ENCODE data around the gene C12orf57.

The C12orf57 gene

GRCh38 chr12:6950401-6950801, 6.6 kb downstream of the C12orf57 start:
- no peak for FAIRE-seq
- no peak for TF ChIP-seq POLR2A (IDR thresholded peaks at IDR 0.05; ENCODE audit: low read depth, low read length)
- DNase-seq (ENCODE audit: insufficient read length, low spot score) = no peak

- FAIRE-seq (no peak), DNase-seq (ENCODE audit: insufficient read length, low spot score) (no peak)
- no peak for TF ChIP-seq POLR2A (IDR thresholded peaks at IDR 0.05; ENCODE audit: low read depth, low read length)
These were observed 7.2 kb downstream of the C12orf57 start, which contains the start of gene PTPN6 for GRCh38 chr12:6950811-6951540. Gene PTPN6, plus strand, starts transcription at chr12:6951356. Its CDS starts 157 bp downstream, at chr12:6951513.

GRCh38 chr12:6951551-6952120, 7.8 kb downstream of the C12orf57 start:
- no peak for DNase-seq (ENCODE audit: insufficient read length, low spot score)
- TF ChIP-seq POLR2A (IDR thresholded peaks at IDR 0.05; ENCODE audit: low read depth, low read length) = no peak
- FAIRE-seq = no peak

DNA sequence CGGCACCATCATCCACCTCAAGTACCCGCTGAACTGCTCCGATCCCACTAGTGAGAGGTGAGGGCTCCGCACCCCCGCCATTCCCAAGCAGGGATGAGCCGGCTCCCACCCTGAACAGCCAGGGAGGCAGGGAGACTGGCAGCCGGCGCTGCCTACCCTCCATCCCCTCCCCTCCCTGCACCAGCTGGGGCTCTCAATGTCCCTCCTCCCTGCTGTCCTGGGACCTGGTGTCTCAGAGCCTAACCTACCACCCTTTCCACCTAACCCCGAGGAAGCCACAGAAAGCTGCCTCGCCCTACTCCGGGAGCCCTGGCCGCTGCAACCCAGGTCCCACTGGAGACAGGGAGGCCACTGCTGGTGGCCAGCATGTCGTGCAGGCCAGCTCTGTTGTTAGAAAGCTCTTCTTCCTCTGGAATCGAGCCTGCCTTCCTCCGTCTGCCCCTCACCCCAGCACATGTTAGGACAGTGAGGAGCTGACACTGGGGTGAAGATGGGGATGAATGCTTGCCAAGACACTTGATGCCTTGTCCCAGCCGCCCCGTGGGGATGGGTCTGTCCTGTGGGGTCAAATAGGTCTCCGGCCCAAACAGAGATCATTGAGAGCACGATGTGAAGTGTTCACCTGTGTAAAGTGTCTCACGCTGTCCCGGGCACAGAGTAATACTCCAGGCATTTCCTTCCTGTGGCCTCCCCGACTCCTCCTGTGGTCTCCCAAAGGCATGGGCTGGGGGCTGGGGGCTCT, 8.5 kb downstream of the C12orf57 start:
- no peak for DNase-seq (ENCODE audit: insufficient read length, low spot score)
- no peak for FAIRE-seq
- TF ChIP-seq POLR2A (IDR thresholded peaks at IDR 0.05; ENCODE audit: low read depth, low read length) = no peak

GRCh38 chr12:6952863-6953441, 9.1 kb downstream of the C12orf57 start:
- FAIRE-seq (no peak), DNase-seq (ENCODE audit: insufficient read length, low spot score) (no peak)
- TF ChIP-seq POLR2A (IDR thresholded peaks at IDR 0.05; ENCODE audit: low read depth, low read length) = no peak

GRCh38 chr12:6953442-6954315, 9.9 kb downstream of the C12orf57 start:
- no peak for TF ChIP-seq POLR2A (IDR thresholded peaks at IDR 0.05; ENCODE audit: low read depth, low read length)
- no peak for DNase-seq (ENCODE audit: insufficient read length, low spot score)
- FAIRE-seq = no peak

DNA sequence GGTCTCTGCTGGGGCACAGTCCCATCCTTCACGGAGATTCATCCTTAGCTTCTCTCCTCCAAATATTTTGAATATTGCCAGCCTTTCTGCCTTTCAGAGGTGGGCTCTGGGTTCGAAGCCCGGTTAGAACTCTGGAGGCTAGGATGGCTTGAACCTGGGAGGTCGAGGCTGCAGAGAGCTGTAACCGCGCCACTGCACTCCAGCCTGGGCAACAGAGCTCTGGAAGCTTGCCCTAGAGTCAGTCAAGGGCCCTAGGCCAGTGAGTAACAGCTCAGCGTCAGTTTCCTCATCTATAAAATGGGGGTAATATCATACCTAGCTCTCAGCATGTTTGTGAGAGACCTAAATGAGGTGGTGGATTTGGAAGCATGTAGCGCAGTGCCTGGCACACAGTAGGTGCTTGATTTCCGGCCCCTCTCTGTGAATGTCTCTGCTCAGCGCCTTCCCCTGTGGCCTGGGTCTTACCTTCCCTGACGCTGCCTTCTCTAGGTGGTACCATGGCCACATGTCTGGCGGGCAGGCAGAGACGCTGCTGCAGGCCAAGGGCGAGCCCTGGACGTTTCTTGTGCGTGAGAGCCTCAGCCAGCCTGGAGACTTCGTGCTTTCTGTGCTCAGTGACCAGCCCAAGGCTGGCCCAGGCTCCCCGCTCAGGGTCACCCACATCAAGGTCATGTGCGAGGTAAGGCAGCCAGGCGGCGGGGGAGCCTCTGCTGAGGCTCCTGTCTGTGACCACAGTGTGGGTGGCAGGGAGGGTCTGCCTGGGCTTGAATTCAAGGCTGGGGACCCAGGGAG, 10.7 kb downstream of the C12orf57 start:
- no peak for TF ChIP-seq POLR2A (IDR thresholded peaks at IDR 0.05; ENCODE audit: low read depth, low read length)
- FAIRE-seq (no peak), DNase-seq (ENCODE audit: insufficient read length, low spot score) (no peak)

GRCh38 chr12:6955108-6956020, 11.5 kb downstream of the C12orf57 start:
- DNase-seq (ENCODE audit: insufficient read length, low spot score) (no peak), FAIRE-seq (no peak)
- no peak for TF ChIP-seq POLR2A (IDR thresholded peaks at IDR 0.05; ENCODE audit: low read depth, low read length)

DNA sequence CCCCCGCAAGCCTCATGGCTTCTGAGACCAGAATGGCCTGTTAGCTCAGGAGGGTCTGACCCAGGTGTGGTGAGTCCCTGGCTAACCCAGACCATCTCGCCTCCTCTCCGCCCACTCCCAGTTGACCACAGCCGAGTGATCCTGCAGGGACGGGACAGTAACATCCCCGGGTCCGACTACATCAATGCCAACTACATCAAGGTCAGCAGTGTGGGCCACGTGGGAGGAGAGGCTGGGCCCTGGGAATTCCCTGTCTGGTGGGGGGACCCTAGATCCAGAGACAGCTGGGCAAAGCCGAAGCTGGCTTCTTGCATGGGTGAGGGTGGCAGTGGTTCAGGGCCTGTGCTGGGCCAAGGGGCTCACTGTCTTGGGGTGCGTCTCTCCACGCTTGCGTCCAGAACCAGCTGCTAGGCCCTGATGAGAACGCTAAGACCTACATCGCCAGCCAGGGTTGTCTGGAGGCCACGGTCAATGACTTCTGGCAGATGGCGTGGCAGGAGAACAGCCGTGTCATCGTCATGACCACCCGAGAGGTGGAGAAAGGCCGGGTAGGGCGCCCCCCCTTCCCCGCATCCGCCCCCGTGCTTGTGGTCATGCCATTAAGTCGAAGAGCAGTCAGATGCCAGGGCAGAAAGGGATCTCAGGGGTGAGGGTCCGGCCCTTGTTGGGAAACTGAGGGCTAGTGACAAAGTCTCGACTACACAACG, 12.4 kb downstream of the C12orf57 start:
- no peak for DNase-seq (ENCODE audit: insufficient read length, low spot score)
- FAIRE-seq = no peak
- TF ChIP-seq POLR2A (IDR thresholded peaks at IDR 0.05; ENCODE audit: low read depth, low read length) = no peak

GRCh38 chr12:6957151-6957701, 13.4 kb downstream of the C12orf57 start:
- no peak for FAIRE-seq

More at GRCh38 chr12:6957151-6957701, 13.4 kb downstream of the C12orf57 start:
- no peak for DNase-seq (ENCODE audit: insufficient read length, low spot score)
- no peak for TF ChIP-seq POLR2A (IDR thresholded peaks at IDR 0.05; ENCODE audit: low read depth, low read length)
